G401.6 (cell line): ENCODE measurements around the gene MGAM2.

Source experiments
- FAIRE-seq: peaks from 2 replicates; lab custom pipeline; 2012; peaks lifted over from hg19 to GRCh38; lab: Jason Lieb, UNC

MGAM2 gene

GRCh38 chr7:142123184-142123583, 11.7 kb downstream of the MGAM2 start:
- FAIRE-seq: no peak

- no peak for FAIRE-seq
Measured at GRCh38 chr7:142125256-142125955, 13.9 kb downstream of the MGAM2 start.

GRCh38 chr7:142130267-142130666, 18.7 kb downstream of the MGAM2 start:
- FAIRE-seq: no peak

- FAIRE-seq: no peak
Measured at GRCh38 chr7:142131439-142132185, 20.1 kb downstream of the MGAM2 start.

- no peak for FAIRE-seq
Measured at GRCh38 chr7:142133731-142134148, 22.2 kb downstream of the MGAM2 start.

GRCh38 chr7:142134909-142135308, 23.4 kb downstream of the MGAM2 start:
- FAIRE-seq: no peak

- no peak for FAIRE-seq
Measured at GRCh38 chr7:142138996-142139395, 27.5 kb downstream of the MGAM2 start.

GRCh38 chr7:142139597-142140400, 28.3 kb downstream of the MGAM2 start:
- FAIRE-seq: no peak

GRCh38 chr7:142140401-142140959, 29.0 kb downstream of the MGAM2 start:
- no peak for FAIRE-seq

- no peak for FAIRE-seq
Measured at GRCh38 chr7:142142702-142143101, 31.2 kb downstream of the MGAM2 start.

GRCh38 chr7:142146124-142146523, 34.6 kb downstream of the MGAM2 start:
- no peak for FAIRE-seq

- FAIRE-seq: no peak
Measured at GRCh38 chr7:142150356-142150755, 38.8 kb downstream of the MGAM2 start.

- FAIRE-seq: no peak
Measured at GRCh38 chr7:142150869-142151268, 39.4 kb downstream of the MGAM2 start.

- FAIRE-seq: no peak
Measured at GRCh38 chr7:142152076-142152475, 40.6 kb downstream of the MGAM2 start.

GRCh38 chr7:142153400-142153799, 41.9 kb downstream of the MGAM2 start:
- no peak for FAIRE-seq

GRCh38 chr7:142158736-142159496, 47.4 kb downstream of the MGAM2 start:
- FAIRE-seq: no peak

- FAIRE-seq: no peak
Measured at GRCh38 chr7:142161921-142162320, 50.4 kb downstream of the MGAM2 start.

GRCh38 chr7:142168746-142169145, 57.2 kb downstream of the MGAM2 start:
- FAIRE-seq: no peak

GRCh38 chr7:142172932-142173331, 61.4 kb downstream of the MGAM2 start:
- no peak for FAIRE-seq

GRCh38 chr7:142174441-142174840, 62.9 kb downstream of the MGAM2 start:
- no peak for FAIRE-seq

- FAIRE-seq: no peak
Measured at GRCh38 chr7:142175594-142175993, 64.1 kb downstream of the MGAM2 start.

GRCh38 chr7:142176901-142177300, 65.4 kb downstream of the MGAM2 start:
- FAIRE-seq: no peak
